Measurements from ENCODE around the gene CLCC1. TPM values are rescaled to one million over a fixed set of nuclear protein-coding genes. Genes with fewer than 3 reads are reported as not detected.
"Not testable (repeated sequence)": the region's sequence is repeated elsewhere in the genome, so short reads cannot be mapped to it uniquely, and the experiment has no call there.

Gene CLCC1
- total RNA-seq (1 to 10 TPM; 8.6 to 9.1 TPM), total RNA-seq (22.7 to 131 (median 51.7) reads per million in 172 experiments)
- polyA plus RNA-seq (2013, experiment 1 of 2), result 11.1 TPM
- polyA plus RNA-seq (2013, experiment 2 of 2), result 10.7 TPM

GRCh38 chr1:108963052-108963686 lies at the start of gene CLCC1:
Gene CLCC1 (minus strand): TSS chr1:108963484. CDS start chr1:108950437, 13,047 bp downstream.
- DNase-seq (peak; percentile 80 to 97 (median 88)), ATAC-seq (ENCODE audit: poor library complexity) (peak; percentile 93)
- Mint-ChIP-seq H3K27me3 (no peaks in the 10 kb centered on the region), H3K4me3 (peak within 1 kb of the TSS; percentile 94), H3K4me1 (ENCODE audit: low read depth) (peaks cover 47% of the 10 kb centered on the region), H3K9me3 (no peaks in the 10 kb centered on the region), H3K27ac (peak within 1 kb of the TSS; percentile 93), H3K36me3 (ENCODE audit: low read depth) (peaks cover 27% of the 10 kb centered on the region)
- H3K4me1 ChIP-seq (ENCODE audit: insufficient read depth, low read length), result peaks cover 31% of the 10 kb centered on the region
- H3K9me3 ChIP-seq (ENCODE audit: control insufficient read depth in 1 of 2, insufficient read depth in 1 of 2, low read length in 2 of 2), result no peaks in the 10 kb centered on the region
- H3K27me3 ChIP-seq (ENCODE audit: control insufficient read depth in 1 of 2, insufficient read depth in 2 of 2, low read length in 2 of 2), result no peaks in the 10 kb centered on the region
- H3K27ac ChIP-seq (ENCODE audit: low read depth in 1 of 2, low read length in 2 of 2), result peak within 1 kb of the TSS; percentile 64 to 79
- no peak for TF ChIP-seq CTCF (IDR thresholded peaks at IDR 0.05)
- CTCF ChIA-PET, result interaction anchor here (0.7 to 1.2 kb wide), 3 partner anchors 9 to 149 kb away, joined by 3 to 4 read pairs (median 3); a partner anchor contains a TSS
- POLR2A ChIA-PET, result interaction anchor here (0.7 to 3.3 kb wide), 17 partner anchors 11 to 763 kb away, joined by 3 to 22 read pairs (median 6); partner anchors contain the start of genes GNAI3, HENMT1, PRPF38B and SARS1
- intact Hi-C loops (cut with DNase I, micrococcal nuclease), result loop anchor here (2.0 to 5.0 kb wide), 6 partner anchors 78 to 216 kb away; partner anchors contain the start of genes ELAPOR1 (in 1 of the 2), STXBP3 (in 1 of the 2), TMEM167B (in 1 of the 2) and WDR47 (in 1 of the 2)
- H3K4me3 ChIP-seq (ENCODE audit: low read length), result peak within 1 kb of the TSS; percentile 59
- H3K36me3 ChIP-seq (ENCODE audit: insufficient read depth, low read length), result no peaks in the 10 kb centered on the region

- DNase-seq (no peak), ATAC-seq (ENCODE audit: poor library complexity) (no peak)
- POLR2A ChIA-PET, result no interaction called here
- Mint-ChIP-seq H3K27ac (no peak overlapping the region), H3K27me3 (no peaks in the 10 kb centered on the region), H3K4me3 (no peak overlapping the region), H3K36me3 (ENCODE audit: low read depth) (peaks cover 52% of the 10 kb centered on the region), H3K4me1 (ENCODE audit: low read depth) (no peaks in the 10 kb centered on the region), H3K9me3 (no peaks in the 10 kb centered on the region)
- intact Hi-C loops (cut with DNase I, micrococcal nuclease), result no loop called here
- H3K4me3 ChIP-seq (ENCODE audit: low read length), result no peak overlapping the region
- CTCF ChIA-PET, result interaction anchor here (1.3 kb wide), 1 partner anchor 17 kb away, joined by 3 read pairs; no protein-coding TSS in a partner anchor
- TF ChIP-seq CTCF (IDR thresholded peaks at IDR 0.05), result no peak
- H3K9me3 ChIP-seq (ENCODE audit: control insufficient read depth in 1 of 2, insufficient read depth in 1 of 2, low read length in 2 of 2), result no peaks in the 10 kb centered on the region
- no peaks in the 10 kb centered on the region for H3K4me1 ChIP-seq (ENCODE audit: insufficient read depth, low read length)
- peaks cover 32% of the 10 kb centered on the region for H3K36me3 ChIP-seq (ENCODE audit: insufficient read depth, low read length)
- no peak overlapping the region for H3K27ac ChIP-seq (ENCODE audit: low read depth in 1 of 2, low read length in 2 of 2)
- H3K27me3 ChIP-seq (ENCODE audit: control insufficient read depth in 1 of 2, insufficient read depth in 2 of 2, low read length in 2 of 2), result no peaks in the 10 kb centered on the region
These were observed 48.1 kb upstream of the CLCC1 start for GRCh38 chr1:109011335-109011734.

- H3K27me3 ChIP-seq (ENCODE audit: control insufficient read depth in 1 of 2, insufficient read depth in 2 of 2, low read length in 2 of 2); H3K27ac Mint-ChIP-seq; intact Hi-C loops (cut with DNase I, micrococcal nuclease); H3K27me3 Mint-ChIP-seq; H3K4me1 Mint-ChIP-seq (ENCODE audit: low read depth); DNase-seq; H3K4me3 Mint-ChIP-seq; H3K4me3 ChIP-seq (ENCODE audit: low read length); H3K27ac ChIP-seq (ENCODE audit: low read depth in 1 of 2, low read length in 2 of 2); H3K9me3 ChIP-seq (ENCODE audit: control insufficient read depth in 1 of 2, insufficient read depth in 1 of 2, low read length in 2 of 2); H3K9me3 Mint-ChIP-seq; CTCF ChIA-PET; ATAC-seq (ENCODE audit: poor library complexity); H3K4me1 ChIP-seq (ENCODE audit: insufficient read depth, low read length); POLR2A ChIA-PET: not testable (repeated sequence)
- H3K36me3 Mint-ChIP-seq (ENCODE audit: low read depth), result peaks cover 54% of the 10 kb centered on the region
- peaks cover 31% of the 10 kb centered on the region for H3K36me3 ChIP-seq (ENCODE audit: insufficient read depth, low read length)
These were observed 33.3 kb upstream of the CLCC1 start for GRCh38 chr1:108996622-108997021.

All from CD4-positive, alpha-beta T cell (primary cell).